ENCODE results near the gene EEF1A2.

Gene EEF1A2

DNA sequence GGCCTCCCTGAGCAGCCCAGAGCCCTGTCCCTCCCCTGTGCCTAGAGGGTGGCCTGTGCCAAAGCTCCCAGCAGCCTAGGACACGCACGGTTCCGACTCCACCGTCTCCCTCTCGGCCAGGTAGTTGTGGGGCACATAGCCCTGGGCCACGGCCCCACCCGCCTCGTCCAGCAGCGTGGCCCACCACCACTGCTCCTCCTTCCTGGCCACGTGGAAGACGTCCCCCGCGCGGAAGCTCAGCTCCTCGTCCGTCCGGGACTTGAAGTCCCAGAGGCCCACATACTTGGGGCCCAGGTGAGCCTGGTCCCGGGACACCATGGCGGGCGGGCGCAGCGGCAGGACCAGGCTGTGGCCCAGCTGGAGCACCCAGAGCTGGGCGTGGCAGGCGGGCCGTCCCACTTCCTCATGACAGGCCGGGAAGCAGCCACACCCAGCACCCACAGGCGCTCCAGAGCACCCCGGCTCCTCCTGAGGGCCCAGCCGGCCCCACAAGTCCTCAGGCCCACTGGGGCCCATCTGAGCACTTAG, 38.2 kb upstream of the EEF1A2 start, which contains the start of gene PTK6:
PTK6 (minus strand) TSS at position 380 of the 528 bp plus-strand sequence; CDS start at position 318, 62 bp downstream.
- DNase-seq (ENCODE audit: low read depth), result no peak

- no peak for DNase-seq (ENCODE audit: low read depth)
These were observed 37.5 kb upstream of the EEF1A2 start for GRCh38 chr20:63536241-63536977.

DNA sequence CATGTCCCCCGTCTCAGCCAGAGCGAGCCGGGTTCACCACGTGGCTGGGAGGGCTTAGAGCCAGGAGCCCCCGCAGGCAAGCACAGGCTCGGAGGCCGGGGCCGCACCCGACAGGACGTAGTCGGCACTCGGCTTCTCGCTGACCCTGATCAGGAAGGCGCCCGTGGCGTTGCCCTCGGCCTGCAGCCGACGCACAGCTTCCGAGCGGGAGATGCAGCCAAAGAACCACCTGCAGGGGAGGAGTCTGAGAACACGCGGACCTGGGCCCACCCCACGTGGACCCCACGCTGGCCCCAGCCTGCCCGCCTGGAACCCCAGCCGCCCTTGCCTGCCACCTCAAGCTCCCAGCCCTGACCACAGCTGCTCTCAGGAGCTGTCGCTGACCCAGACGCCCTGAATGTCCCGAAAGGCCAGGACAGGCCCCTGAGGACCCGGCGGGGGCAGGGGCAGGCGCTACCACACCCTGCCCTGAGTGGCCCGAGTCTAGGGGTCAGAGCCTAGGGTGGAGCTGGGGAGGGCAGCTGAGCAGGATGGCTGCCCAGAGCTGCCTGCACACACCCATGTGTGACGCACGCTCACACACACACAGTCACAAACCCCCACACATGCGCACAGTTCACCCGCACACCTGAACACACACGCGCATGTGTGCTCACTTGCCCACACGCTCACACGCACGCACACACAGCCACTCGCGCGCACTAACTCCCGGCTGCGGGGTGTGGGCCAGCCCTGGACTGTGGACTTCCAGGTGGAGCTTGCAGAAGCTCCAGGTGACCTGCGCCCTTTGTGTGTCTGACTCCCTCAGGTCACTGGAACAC, 36.2 kb upstream of the EEF1A2 start:
- no peak for DNase-seq (ENCODE audit: low read depth)

- no peak for DNase-seq (ENCODE audit: low read depth)
These were observed 35.5 kb upstream of the EEF1A2 start for GRCh38 chr20:63534427-63534830.

DNA sequence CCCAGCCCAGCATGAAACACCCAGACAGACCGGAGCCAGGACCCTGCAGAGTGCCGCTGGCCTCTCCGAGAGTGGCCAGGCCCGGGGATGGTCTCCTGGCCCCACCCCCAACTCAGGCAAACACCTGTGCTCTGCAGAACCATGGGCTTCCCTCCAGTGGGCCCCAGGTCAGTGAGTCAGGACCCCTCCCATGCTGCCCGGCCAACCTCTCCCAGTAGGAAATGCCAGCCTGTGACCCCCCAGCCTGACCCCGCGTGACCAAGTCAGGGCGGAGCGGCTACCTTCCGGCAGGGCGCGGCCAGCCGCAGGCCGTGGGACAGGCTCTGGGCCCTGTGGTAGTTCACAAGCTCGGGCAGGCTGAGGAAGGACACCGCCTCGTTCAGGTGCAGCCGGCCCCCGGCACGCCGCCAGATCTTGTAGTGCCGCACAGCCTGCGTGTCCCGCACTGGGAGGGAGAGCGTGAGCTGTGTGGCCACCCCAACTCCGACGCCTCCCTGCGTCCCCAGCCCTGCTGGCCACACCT, 35.0 kb upstream of the EEF1A2 start:
- no peak for DNase-seq (ENCODE audit: low read depth)

DNA sequence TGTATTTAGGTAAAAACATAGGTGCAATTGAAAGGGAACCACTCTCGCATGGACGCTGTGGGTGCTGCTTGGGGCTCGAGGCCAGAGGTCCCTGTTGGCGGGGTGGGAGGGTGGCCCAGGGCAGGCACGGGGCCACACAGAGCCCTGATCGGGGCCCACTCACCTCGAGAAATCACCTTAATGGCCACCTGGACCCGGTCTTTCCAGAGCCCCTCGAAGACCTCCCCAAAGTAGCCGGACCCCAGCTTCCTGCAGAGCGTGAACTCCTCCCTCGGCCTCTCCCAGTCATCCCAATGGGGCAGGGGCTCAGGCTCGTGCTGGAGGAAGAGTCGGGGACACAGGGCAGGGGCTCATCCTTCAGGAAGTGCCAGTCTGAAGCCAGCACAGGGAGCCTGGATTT, 34.5 kb upstream of the EEF1A2 start:
- no peak for DNase-seq (ENCODE audit: low read depth)

DNA sequence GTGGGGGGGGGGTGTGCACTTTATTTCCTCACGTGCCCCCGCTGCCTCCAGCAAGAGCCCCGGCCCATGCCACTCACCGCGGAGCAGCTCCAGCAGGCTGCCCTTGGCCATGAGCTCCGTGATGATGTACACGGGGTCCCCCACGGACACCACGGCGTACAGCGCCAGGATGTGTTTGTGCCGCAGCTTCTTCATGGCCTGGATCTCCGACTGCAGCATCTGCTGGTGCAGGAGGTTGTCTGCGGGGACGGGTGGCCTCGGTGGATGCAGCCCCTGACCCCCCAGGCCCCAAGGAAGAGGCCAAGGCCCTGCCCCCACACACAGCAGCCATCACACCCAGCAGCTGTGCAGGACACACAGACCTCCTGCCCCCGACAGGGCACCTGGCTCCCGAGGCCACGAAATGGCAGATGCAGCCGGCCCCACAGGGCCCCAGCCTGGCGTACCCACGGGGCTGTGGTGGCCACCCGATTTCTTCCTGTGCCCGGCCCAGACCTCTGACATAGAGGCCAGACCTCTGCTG, 33.6 kb upstream of the EEF1A2 start:
- no peak for DNase-seq (ENCODE audit: low read depth)

- no peak for DNase-seq (ENCODE audit: low read depth)
These were observed 33.0 kb upstream of the EEF1A2 start for GRCh38 chr20:63531686-63532448.

DNA sequence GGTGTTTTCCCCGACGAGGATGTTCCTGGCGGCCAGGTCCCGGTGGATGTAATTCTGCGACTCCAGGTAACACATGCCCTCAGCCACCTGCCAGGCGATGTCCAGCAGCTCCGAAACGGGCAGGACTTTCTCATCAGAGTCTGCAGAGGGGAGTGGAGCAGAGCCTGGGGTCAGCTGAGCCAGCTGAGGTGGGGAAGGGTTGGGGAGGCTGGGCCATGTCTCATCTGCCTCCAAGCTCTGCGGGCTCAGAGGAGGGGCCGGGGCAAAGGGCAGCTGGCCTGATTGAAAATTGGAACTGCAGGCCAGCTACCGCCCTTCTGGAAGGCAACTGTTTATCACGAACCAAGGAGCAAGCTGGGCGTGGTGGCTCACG, 31.9 kb upstream of the EEF1A2 start:
- no peak for DNase-seq (ENCODE audit: low read depth)

- DNase-seq (ENCODE audit: low read depth), result no peak
These were observed 31.2 kb upstream of the EEF1A2 start for GRCh38 chr20:63529861-63530787.

DNA sequence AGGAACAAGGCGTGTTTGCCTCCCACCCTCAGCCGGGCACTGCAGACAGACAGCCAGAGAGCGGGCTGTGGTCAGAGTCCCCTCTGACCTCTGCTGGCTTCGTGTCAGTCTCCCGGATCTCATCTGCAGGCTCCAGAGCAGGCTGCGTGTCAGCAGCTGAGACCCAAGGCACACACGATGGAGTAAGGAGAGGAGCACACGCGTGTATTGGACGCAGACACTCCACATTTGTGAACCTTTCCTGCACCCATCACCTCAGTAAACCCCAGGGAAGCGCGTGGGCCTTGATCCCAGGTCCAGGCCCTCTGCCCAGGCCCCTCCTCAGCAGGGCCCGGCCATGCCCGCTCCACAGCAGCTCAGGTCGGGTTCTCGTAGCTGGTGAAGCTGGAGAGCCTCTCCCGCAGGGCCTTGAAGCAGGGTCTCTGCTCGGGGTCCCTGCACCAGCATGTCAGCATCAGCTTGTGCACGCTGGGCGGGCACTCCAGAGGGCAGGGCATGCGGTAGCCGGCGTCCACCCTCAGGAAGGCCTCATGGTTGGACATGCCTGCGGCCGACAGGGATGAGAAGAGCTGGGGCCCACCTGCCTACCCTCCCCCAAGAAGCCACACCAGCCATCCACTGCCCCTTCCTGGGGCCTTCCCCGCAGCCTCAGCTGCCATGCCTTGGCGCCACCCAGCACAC, 30.4 kb upstream of the EEF1A2 start:
- no peak for DNase-seq (ENCODE audit: low read depth)

DNA sequence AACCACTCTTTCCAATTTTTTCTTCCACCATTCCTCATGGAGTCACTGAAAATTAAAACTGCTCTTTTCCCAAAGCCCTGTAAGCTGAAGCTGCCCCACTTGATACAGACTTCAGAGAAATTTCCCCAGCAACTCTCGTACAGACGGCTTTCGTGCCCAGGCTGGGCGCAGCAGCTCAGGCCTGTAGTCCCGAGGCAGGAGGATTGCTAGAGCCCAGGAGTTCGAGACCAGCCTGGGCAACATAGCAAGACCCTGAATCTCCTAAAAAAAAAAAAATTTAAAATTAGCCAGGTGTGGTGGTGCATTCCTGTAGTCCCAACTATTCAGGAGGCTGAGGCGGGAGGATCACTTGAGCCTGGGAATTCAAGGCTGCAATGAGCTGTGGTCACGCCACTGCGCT, 28.3 kb upstream of the EEF1A2 start:
- no peak for DNase-seq (ENCODE audit: low read depth)

DNA sequence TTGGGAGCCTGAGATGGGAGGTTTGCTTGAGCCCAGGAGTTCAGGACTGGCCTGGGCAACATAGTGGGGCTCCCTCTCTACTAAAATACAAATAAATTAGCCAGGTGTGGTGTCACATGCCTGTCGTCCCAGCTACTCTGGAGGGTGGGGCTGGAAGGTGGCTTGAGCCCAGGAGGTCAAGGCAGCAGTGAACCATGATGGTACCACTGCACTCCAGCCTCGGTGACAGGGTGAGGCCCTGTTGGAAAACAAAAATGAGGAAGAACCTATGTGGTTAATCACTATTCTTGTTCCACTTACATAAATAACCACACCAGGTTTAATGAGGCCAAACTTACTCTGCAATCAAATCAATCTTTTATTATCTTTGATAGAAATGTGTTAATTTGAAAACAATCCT, 27.1 kb upstream of the EEF1A2 start:
- no peak for DNase-seq (ENCODE audit: low read depth)

DNA sequence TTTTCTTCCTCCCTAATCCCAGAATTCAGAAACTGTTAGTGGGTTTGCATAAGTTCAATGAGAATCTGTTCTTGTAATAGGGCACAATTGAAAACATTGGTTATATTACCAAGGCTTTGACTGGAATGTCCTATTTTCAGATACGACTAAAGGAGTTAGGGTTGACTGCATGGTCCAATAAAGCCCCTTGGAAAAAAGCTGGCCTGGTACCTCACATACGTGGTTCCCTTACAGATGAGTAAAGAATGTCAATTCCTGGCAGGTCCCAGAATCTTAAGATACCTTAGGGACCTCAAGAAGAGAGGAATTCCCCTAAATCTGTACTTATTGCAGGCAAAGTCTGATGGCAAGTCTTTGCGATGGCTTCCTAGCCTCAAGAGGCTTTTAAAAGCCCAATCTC, 26.3 kb upstream of the EEF1A2 start:
- DNase-seq (ENCODE audit: low read depth), result no peak

DNA sequence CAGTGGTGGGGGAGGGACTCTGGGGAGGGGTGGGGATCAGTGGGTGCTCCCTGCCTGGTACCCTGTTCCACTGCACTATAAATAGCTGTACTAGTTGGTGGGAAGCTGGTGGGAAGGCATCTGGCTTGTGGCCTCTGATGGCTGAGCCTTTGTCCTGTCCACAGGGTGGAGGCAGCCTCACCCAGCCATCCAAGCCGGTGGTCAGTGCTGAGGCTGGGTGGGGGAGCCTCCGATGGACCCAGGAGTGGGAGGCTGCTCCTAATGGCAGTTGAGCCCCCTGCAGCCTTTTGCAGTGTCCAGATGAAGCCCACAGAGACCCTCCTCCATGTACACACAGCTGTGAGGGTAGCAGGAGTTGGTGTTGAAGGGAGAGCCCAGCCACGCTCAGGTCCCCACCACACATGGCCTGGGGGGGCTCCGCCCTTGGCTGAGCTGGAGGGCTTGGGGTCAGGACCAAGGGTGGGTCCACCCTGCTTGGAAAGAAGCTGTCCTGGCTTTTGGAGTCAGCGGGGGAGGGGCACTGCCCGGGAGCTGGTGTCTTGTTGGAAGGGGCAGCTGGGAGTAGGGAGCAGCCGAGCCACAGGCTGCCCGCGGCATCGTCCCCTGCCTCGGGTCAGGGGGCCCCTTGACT, 24.2 kb upstream of the EEF1A2 start:
- no peak for DNase-seq (ENCODE audit: low read depth)

- no peak for DNase-seq (ENCODE audit: low read depth)
These were observed 23.4 kb upstream of the EEF1A2 start for GRCh38 chr20:63522091-63522868.

DNA sequence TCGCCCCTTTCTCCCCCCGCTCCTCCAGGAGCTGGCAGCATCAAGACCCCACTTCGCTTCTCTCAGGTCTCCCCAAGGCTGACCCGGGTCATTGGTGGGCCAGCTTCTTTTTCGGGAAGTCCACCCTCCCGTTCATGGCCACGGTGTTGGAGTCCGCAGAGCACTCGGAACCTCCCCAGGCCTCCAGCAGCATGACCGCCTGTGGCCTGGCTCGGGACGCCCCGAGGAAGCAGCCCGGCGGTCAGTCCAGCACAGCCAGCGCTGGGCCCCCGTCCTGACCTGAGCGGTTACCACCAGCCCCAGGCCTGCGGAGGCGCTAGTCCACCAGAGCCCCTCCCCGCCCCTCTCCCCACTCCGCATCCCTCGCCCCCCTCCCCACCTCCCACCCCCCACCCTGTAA, 22.7 kb upstream of the EEF1A2 start:
- DNase-seq (ENCODE audit: low read depth), result no peak

DNA sequence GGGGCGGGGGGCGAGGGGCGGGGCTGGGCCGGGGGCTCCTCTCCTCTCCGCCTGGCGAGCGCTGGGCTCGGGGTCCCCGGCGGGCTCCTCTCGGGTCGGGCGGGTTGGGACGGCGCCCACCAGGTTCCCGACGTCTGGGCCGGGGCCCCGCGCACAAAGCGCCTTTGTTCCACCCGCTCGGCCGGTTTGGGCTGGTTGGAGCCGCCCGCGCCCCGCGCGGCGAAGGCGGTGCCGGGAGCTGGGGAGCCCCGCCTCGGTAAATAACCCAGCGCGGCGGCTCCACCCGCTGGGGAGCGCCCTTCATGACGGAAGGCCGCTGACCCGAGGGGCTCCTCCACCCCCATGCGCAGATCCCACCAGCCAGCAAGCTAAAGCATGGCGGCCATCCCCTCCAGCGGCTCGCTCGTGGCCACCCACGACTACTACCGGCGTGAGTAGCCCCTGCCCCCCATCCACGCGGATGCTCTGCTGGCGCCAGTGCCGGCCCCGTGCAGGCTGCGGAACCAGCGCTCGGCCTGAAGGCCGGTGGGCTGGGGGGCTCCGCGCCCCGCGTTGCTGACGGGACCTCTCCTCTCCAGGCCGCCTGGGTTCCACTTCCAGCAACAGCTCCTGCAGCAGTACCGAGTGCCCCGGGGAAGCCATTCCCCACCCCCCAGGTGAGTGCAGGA, 22.2 kb upstream of the EEF1A2 start:
- DNase-seq (ENCODE audit: low read depth), result no peak
